GM12874 (cell line): ENCODE measurements around the gene ADCY10.

ENCODE experiments used
- CTCF ChIP-seq: IDR thresholded peaks from 2 replicates; pipeline ENCODE4 v1.5.1; 2011; ENCODE audit warnings: low read depth, mild to moderate bottlenecking, control low read depth, low read length, moderate library complexity; ENCODE audit not compliant: insufficient read depth

ADCY10 gene

GRCh38 chr1:167913895-167914496 lies at the start of gene ADCY10:
Gene ADCY10, minus strand, starts transcription at chr1:167914134. Its CDS starts 8,994 bp downstream, at chr1:167905140.
- TF ChIP-seq CTCF = no peak

GRCh38 chr1:167957710-167958109 lies 43.8 kb upstream of the ADCY10 start:
- no peak for TF ChIP-seq CTCF

GRCh38 chr1:167955915-167956314 lies 42.0 kb upstream of the ADCY10 start:
- TF ChIP-seq CTCF = no peak

GRCh38 chr1:167950569-167950968 lies 36.6 kb upstream of the ADCY10 start:
- no peak for TF ChIP-seq CTCF

- no peak for TF ChIP-seq CTCF
Measured at GRCh38 chr1:167949785-167950184, 35.9 kb upstream of the ADCY10 start.

GRCh38 chr1:167947733-167948132 lies 33.8 kb upstream of the ADCY10 start:
- no peak for TF ChIP-seq CTCF

GRCh38 chr1:167943541-167943940 lies 29.6 kb upstream of the ADCY10 start:
- no peak for TF ChIP-seq CTCF
